CD1c-positive myeloid dendritic cell (primary cell): ENCODE data around the gene CLDN25.
"Not testable (repeated sequence)": the region's sequence is repeated elsewhere in the genome, so short reads cannot be mapped to it uniquely, and the experiment has no call there.

Source experiments
- DNase-seq: peaks from one replicate; pipeline ENCODE4 v3.0.0-alpha.2; 2016; ENCODE audit errors: extremely low spot score

Gene CLDN25

DNA sequence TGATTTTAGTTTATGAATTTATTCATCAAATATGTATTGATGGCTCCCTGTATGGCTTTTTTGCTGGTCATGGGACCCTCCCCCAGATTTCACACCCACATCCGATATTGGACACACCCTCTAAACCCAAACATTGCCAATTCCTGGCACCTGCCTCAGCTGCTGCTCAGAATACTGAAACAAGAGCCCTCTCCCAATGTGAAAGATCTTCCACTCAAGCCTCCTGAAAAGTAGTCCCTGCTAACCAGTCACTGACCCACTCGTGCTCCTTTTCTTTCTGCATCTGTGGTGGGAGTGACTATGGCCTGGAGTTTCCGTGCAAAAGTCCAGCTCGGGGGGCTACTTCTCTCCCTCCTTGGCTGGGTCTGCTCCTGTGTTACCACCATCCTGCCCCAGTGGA lies at the start of gene CLDN25:
Gene CLDN25 (plus strand): TSS at position 301 of the 400 bp plus-strand sequence. CDS start 0 bp downstream, at position 301.
- no peak for DNase-seq

DNA sequence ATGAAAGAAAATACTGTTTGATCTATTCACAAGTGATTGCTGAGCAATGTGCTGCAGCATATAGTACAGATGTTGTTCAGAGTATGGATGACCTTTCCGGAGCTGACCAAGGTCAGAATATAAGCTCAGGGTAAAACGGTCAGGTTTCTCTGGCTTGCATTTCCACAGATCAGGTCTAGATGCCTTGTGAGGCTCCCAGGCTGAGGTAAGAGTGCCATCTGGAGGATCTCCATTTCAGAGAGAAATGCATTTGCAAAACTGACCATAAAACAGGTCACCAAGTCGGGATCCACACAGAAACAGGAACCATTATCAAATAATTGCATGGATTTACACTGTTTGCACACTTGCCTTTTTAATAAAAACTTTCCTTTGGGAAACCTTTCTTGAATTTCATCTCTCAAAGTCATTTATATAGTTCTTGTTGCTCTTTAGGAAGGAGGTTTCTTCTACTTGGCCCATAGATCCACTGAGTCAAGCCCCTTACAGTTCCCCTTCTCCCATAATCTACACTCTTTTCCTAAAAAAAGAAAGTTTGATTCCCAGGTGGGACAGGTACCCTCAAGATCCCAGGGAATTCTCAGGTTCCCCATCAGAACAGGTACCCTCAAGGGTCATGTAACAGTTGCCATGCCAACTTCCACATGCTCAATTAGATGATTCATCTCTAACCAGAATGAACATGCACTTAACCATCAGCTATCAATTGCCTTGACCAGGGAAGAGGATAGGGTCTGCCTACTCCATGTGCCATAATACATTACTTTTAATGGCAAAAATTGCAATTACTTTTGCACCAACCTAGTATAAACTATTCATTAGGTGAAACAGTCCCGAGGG lies 48.5 kb upstream of the CLDN25 start:
- peak; percentile 40 for DNase-seq

DNA sequence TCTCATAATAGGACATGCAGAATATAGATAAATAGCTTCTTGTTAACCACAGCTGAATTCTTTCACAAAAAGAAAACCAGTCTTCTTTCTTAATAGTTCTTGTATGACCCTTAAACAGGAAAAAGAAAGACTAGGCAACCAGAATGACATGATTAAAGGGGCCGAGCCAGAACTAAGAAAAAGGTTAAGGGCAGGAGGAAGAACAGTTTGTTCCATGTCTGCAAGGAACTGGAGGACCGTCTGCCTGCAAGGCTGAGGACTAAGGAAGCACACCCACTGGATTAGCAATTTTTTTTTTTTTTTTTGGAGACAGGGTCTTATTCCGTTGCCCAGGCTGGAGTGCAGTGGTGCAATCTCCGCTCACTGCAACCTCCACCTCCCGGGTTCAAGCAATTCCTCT lies 47.5 kb upstream of the CLDN25 start:
- DNase-seq: no peak

DNA sequence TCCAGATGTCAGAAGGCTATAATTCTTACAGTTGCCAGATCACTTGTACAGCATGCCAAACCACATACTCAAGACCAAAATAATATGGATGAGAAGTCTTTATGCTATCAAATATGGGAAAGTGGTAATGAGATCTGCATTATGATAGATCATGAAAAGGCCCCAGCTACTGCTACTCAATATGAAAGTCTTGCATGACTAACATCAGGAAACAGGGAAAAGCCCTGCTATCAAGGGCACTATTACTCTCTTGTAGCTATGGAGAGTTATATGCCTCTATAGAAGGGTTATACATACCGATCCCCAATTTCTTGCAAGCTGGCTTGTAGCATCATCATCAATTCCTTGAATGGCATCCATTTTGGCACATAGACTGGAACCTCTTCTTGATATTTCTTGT lies 43.3 kb upstream of the CLDN25 start:
- DNase-seq: no peak

DNA sequence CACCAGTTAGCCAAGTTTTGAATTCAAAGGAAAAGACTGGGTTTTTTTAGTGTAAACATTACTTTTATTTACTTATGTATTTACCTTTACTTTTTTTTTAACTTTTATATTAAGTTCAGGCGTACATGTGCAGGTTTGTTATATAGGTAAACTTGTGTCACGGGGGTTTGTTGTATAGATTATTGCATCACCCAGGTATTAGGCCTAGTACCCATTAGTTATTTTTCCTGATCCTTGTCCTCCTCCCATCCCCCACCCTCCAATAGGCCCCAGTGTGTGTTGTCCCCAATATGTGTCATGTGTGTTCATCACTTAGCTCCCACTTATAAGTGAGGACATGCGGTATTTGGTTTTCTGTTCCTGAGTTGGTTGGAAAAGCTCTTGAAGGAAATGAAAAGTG lies 26.7 kb upstream of the CLDN25 start:
- DNase-seq: no peak

DNA sequence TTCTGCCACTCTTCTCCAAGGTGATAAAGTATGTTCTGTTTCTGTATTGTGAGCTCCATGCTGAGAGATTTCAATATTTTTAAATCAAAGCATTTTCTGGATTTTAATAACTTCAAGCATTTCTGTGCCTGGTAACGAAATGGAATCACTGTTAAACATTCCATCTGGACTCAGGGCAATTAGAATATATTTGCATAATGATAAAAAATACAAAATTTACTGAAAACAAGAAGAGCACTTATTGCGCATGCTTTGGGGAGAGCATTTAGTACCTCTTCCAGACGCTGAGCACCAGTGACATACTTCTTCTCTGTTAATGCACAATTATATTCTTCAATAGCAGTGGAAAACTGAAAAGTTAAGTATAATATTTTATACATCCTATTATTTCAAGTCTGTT lies 19.4 kb upstream of the CLDN25 start:
- DNase-seq: no peak

DNA sequence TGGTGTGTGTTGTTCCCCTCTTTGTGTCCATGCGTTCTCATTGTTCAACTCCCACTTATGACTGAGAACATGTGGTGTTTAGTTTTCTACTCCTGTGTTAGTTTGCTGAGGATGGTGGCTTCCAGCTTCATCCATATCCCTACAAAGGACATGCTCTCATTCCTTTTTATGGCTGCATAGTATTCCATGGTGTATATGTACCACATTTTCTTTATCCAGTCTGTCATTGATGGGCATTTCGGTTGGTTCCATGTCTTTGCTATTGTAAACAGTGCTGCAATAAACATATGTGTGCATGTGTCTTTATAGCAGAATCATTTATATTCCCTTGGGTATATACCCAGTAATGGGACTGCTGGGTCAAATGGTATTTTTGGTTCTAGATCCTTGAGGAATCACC lies 16.6 kb upstream of the CLDN25 start:
- DNase-seq: not testable (repeated sequence)

DNA sequence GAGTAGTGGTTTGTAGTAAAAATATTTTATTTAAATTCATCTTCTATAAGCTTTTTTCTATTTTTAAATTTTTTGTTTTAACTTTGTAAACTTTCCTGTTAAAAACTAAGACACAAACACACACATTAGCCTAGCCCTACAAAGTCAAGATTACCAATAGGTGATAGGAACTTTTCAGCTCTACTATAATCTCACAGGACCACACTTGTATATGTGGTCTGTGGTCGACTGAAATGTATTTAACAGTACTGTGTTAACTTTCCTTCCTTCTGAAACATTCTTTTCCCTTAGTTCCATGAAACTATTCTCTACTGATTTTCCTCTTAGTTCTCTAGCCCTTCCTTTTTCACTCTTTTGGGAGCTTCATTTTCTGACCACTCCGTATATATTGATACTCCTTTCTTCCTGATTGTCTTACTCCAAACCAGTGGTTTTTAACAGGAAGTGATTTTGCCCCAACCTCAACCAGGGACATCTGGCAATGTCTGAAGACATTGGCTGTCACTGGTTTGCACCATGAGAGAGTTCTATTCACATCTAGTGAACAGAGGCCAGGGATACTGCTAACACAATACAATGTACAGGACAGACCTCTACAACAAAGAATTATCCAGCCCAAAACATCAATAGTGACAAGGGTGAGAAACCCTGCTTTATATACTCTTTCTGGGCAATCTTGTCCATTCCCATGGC lies 14.9 kb upstream of the CLDN25 start:
- no peak for DNase-seq

DNA sequence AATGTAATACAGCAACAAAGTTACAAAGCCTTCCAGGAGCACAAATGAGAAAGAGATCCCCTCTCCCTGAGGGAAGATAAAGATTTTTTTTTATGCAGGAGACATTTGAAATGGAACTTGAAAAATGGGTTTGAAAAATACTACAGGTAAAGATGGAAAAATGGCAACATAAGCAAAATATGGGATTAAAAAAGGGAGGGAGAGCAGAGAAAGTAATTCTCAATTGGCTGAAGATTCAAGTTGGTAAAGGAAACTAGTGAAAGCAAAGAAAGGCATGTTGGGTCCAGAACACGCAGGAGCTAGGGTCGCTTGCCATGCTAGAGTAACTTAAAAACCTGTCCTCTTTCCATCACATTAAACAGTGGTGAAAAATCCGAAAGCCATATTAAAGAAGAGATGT lies 7.6 kb upstream of the CLDN25 start:
- DNase-seq: no peak

DNA sequence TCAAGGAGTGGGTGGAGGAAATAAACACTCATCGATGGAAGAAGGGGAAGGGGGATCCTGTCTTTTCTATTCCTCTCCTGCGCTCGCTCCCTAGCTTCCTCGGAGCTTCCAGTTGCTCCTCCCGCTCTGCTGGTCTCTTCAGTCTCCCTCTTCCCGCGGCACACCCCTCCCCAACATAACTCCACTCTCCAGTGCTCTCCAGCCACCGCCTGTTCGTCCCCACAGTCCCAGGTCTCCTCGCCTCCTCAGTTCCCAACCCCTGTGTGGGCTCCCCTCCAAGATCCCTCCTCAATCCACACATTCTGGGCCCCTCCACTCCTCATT lies 6.5 kb upstream of the CLDN25 start:
- DNase-seq: peak; percentile 14

DNA sequence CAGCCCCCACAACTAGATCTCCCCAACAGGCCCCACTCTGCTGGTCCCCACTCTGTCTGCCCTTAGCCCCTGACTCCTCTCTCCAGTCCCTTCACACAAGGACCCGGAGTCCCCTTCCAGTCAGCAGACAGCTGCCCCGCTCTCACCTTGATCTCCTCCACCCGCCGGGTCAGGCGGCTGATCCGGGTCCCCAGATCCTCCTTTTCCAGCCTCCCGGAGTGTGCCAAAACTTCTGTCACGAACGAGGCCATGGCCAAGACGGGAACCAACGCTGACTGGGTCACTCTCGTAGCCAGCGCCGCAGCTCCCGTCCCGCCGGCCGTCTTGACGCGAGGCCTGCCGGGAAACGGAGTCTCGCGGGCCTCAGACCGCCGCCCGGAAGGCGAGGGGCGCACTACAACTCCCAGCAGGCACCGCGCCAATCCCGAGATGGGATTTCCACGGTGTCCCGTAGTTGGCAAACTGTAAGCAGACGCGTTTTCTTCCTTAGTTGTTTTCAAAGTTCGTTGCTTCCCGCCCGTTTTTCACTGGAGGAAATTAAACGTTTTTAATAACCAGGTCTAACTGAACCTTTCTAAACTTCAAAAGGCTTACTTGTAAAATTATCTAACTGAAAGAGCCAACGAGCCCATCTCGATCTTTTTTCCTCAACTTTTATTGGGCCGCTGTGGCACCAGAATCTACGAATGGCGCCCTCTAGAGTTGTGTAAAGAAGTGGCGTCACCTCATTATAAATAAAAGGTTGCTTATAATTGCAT lies 6.0 kb upstream of the CLDN25 start, which contains the start of gene ZW10:
Gene ZW10 (minus strand): TSS at position 277 of the 758 bp plus-strand sequence. CDS start 26 bp downstream, at position 251.
- peak; percentile 98 for DNase-seq

DNA sequence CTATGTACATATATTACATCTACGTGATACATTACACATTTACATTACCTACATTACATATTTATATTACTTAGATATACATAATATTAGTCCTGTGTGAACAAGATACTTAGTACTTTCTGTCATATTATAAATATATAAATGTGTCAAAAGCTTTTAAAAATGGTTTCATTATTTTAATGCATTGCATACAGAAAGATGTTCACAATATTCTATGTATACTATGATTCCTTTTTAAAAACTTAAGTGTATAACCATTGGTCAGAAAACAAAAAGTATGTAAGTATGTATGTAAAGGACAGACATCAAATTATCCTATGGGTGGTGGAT lies 5.5 kb upstream of the CLDN25 start:
- DNase-seq: no peak

DNA sequence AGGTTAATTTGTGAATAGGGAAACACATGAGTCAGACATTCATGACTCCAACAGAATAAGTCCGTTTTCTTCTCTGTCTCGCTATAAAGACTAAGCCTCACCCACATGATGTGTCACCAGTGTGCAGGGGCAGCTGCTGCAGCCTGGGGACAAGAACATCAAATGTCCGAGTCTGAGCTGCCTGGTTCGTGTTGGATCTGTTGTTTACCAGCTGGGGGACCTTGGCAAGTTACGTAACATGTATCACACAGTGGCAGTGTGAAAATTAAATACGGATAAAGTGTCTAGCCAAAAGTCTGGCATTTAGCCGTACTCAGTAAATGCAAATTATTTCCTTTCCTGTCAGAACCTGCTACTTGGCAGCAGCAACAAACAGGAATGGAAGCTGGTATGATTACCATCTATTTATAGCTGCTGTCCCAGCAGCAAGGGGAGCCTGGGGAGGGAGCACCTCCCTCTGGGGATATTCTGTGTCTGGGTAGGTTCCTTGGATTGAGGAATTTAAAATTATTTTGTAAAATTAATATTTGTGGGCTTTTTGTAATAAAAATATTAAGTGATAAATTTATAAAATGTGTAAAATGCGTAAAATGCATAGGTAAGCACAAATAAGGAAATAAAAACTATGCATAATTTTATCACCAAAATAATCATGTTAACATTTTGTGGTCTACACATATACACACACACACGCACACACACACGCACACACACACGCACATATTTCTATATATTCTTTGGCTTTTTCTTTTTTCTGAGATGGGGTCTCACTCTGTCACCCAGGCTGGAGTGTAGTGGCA lies 1.3 kb upstream of the CLDN25 start:
- no peak for DNase-seq

DNA sequence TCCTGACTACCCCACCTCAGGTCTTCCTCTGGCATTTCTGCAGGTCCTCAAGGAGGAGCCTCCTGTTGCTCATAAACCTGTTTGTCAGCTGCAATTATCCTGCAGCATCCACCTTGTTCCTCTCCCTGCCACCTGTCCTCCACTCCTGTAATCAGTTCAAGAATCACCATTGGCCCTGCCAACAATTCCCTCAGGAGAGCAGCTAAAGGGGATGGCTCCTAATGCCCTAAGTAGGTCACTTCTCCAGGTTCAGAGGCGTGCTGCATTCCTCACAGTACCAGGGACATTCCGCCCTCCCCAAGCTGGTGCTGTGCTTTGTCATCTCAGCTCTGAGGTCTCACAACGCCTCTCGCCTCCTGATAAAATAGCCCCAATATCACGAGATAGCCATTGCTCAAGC lies 2.1 kb downstream of the CLDN25 start:
- no peak for DNase-seq

DNA sequence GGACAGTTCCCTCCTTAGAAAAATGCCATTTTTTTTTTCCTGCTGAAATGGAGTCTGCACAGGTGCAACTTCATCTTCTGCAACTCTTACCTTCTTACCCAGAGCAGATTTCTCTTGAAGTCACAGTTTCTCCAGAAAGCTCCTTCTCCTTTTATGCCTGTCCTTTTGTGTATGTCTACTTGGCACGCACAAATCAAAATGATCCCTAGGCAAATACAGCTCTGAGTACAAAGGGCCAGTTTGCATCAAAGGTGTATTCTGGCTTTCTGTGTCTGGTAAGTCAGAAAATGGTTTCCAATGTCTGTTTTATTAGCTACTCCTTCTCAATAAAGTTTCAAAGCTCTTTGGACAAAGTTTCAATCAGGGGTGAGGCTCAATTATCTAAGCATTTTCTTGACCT lies 2.5 kb downstream of the CLDN25 start:
- DNase-seq: no peak

DNA sequence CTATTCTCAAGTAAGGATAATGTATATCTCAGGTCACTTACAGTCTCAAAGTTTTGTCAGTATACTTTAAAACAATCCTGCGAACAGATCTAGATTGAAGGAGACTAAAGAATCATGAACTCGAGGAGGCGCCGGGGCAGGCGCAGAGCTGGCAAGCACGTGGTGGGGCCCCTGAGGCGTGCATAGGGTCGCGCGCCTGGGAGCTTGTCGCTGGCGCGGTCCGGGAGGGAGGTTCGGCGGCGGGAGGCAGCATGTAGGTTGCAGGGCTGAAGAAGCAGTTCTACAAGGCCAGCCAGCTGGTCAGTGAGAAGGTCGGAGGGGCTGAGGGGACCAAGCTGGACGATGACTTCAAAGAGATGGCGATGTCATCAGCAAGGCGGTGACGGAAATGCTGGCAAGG lies 9.4 kb downstream of the CLDN25 start:
- not testable (repeated sequence) for DNase-seq

DNA sequence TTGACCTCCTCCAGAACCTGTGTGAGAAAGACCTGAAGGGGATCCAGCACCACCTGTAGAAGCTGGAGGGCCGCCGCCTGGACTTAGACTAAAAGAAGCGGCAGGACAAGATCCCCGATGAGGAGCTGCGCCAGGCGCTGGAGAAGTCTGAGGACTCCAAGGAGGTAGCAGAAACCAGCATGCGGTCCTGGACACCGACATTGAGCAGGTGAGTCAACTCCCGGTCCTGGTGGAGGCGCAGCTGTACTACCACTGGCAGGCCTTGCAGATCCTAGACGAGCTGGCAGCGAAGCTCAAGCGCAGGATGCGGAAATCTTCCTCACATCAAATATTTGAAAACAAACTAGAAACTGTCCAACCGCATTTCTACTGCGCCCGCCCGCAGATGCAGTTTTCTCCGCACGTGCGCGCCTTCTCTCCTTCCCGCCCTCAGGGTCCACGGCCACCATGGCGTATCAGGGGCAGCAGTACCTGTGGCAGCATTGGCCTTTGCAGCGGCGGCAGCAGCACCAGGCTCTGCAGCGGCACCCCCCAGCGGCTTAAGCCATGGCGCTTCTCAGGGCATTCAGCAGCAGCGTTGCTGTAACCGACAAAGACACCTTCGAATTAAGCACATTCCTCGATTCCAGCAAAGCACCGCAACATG lies 10.2 kb downstream of the CLDN25 start:
- DNase-seq: no peak

DNA sequence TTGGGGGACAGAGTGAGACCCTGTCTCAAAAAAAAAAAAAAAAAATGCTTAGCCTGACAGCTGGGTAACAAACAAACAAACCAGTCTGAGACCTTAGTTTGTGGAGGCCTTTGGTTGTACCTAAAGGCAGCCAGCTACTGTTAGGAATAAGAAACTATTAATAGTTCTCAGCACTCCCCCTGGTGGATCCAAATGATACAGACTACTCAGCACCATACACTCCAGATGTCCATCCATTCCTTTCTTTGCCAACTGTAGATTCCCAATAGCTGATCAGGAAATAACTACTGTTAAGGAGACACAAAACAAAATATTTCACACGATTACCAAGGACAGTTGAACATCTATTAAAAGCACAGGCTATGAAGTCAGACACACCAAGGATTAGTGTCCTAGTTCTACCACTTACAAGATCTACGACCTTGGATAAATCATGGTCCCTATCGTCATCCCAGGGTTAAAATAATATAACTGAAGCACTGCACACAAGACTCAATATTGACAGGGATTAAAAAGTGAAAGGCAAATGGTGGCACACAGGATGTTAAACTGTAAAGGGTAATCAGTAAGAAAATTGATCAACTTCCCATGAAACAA lies 17.2 kb downstream of the CLDN25 start:
- DNase-seq: peak; percentile 33

DNA sequence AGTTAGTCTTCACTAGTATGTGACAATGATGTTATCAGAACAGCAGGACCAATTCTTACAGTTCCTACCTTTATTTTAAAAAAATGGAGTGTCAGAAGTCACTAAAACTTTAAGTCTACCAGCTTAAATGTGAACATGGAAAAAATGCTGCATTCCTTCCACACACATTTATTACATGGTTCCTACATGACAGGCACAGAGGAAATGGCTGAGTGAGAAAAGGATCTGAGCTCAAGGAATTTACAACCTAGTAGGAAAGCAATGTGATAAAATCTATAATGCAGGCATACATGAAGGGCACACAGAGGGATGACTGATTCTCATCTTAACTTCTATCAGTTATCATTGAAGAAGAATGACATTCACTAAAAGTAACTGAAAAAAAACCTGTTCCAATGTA lies 23.0 kb downstream of the CLDN25 start:
- DNase-seq: no peak

DNA sequence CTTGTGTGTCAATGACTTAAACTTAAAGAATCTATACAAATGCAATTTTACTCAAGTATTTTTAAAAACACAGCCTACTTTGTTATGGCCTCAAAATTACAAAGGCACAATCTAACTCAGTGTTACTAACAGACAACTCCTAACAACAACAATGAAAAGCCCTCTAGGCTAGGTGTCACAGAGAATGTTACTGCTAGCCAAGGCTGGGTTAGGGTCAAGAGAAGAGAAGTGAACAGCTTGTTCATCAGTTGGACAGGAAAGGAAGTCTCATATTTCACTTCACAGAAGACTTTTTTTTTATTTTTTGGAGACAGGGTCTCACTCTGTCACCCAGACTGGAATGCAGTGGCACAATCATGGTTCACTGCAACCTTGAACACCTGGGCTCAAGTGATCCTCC lies 26.0 kb downstream of the CLDN25 start:
- no peak for DNase-seq

DNA sequence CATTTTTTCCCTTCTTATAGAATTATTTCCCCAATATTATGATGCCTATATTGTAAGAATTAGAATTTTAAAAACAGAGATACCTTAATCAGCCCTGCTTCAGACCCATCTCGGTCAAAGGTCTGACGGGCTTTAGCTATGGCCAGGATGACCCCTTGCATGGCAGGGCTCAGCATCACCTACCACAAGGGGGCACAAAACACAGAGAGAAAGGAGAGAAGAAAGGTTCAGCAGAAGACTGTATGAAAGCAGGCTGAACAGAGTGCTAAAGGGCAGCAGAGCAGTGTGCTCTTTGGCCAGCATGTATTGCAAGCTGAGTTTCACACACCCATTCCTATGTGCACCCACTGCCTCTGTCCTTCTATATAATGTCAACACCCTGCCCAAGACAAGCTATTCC lies 26.8 kb downstream of the CLDN25 start:
- no peak for DNase-seq
